ENCODE results near the gene CARS1. TPM values are rescaled to one million over a fixed set of nuclear protein-coding genes. Genes with fewer than 3 reads are reported as not detected.

CARS1 gene
- total and polyA plus RNA-seq, 9 of the 15 experiments (the other 6 are each of a cell fraction or from before 2014, with no cell fraction given): 14.4 to 106 (median 73.6) TPM

GRCh38 chr11:3091846-3092602 lies 34.8 kb upstream of the CARS1 start:
- no peak overlapping the region for H3K9ac ChIP-seq (ENCODE audit: insufficient read depth in 1 of 2, low read depth in 2 of 2, low read length in 2 of 2)
- WGBS (ENCODE audit: insufficient coverage, low coverage, missing lambda C conversion rate): 7% methylated on average over 19 of the region's 27 CpGs
- H4K20me1 ChIP-seq (replicated peaks; ENCODE audit: control insufficient read depth, insufficient read depth, low read length): peaks cover 10% of the 10 kb centered on the region; the same call in 1 of the 2 replicates
- CTCF ChIA-PET (ENCODE audit: low intra/inter-chr PET ratio): interaction anchor here (0.8 to 4.1 kb wide), 6 partner anchors 54 to 559 kb away, joined by 3 to 68 read pairs (median 8); no protein-coding TSS in a partner anchor
- no peaks in the 10 kb centered on the region for H3K9me3 ChIP-seq (replicated peaks; ENCODE audit: control insufficient read depth, insufficient read depth, low read depth, low read length)
- no peak overlapping the region for H2AFZ ChIP-seq (ENCODE audit: low read depth, low read length)
- POLR2A ChIA-PET: interaction anchor here (0.6 to 2.0 kb wide), 4 partner anchors 15 to 54 kb away, joined by 3 to 10 read pairs (median 3); no protein-coding TSS in a partner anchor
- peak; percentile 95 for FAIRE-seq
- intact Hi-C loops (cut with micrococcal nuclease): loop anchor here (1.0 to 10.0 kb wide), 2 partner anchors 55 to 197 kb away; no protein-coding TSS in a partner anchor
- H3K4me2 ChIP-seq (ENCODE audit: insufficient read depth, low read length): peak overlapping the region; percentile 18; the same call in 1 of the 2 replicates
- H3K36me3 ChIP-seq (ENCODE audit: control insufficient read depth, insufficient read depth, low read length): no peaks in the 10 kb centered on the region
- ATAC-seq: peak; percentile 96
- no peak overlapping the region for H3K4me3 ChIP-seq
- DNase-seq (ENCODE audit: extremely low read depth in 1 of 4, low spot score in 3 of 4): peak; percentile 84 to 95 (median 91)
- H3K27ac ChIP-seq (ENCODE audit: extremely low read depth, low read depth, low read length): no peak overlapping the region
- no peaks in the 10 kb centered on the region for H3K27me3 ChIP-seq (ENCODE audit: control insufficient read depth in 2 of 2, insufficient read depth in 2 of 2, low read length in 2 of 2)
- in situ Hi-C loops (cut with MboI): loop anchor here (5.0 kb wide), 1 partner anchor 50 kb away; no protein-coding TSS in a partner anchor
- no peaks in the 10 kb centered on the region for H3K9me1 ChIP-seq (ENCODE audit: control insufficient read depth, insufficient read depth, low read length)
- H3K79me2 ChIP-seq (ENCODE audit: control insufficient read depth, insufficient read depth, low read length): no peaks in the 10 kb centered on the region
- H3K4me1 ChIP-seq (replicated peaks in 1 of 2; ENCODE audit: control insufficient read depth in 2 of 2, insufficient read depth in 2 of 2, low read length in 2 of 2): peaks cover 0 to 50% of the 10 kb centered on the region in 2 experiments; a peak in 2 of 5 replicates
- no TSS peak for BruUV-seq (replicated peaks)
- TF ChIP-seq HMG20B (CRISPR knock-in tag; IDR thresholded peaks at IDR 0.05) (no peak), KLF13 (tag; IDR thresholded peaks at IDR 0.05; ENCODE audit: borderline replicate concordance, low read depth) (peak; percentile 92), ZNF583 (CRISPR knock-in tag; IDR thresholded peaks at IDR 0.05) (no peak), TOE1 (IDR thresholded peaks at IDR 0.05; ENCODE audit: borderline replicate concordance) (no peak), TOE1 (CRISPR knock-in tag; IDR thresholded peaks at IDR 0.05; ENCODE audit: borderline replicate concordance, low read depth) (no peak), TFE3 (CRISPR knock-in tag; IDR thresholded peaks at IDR 0.05) (no peak), RREB1 (CRISPR knock-in tag; IDR thresholded peaks at IDR 0.05) (no peak)
- TF ChIP-seq, protein P1, sequence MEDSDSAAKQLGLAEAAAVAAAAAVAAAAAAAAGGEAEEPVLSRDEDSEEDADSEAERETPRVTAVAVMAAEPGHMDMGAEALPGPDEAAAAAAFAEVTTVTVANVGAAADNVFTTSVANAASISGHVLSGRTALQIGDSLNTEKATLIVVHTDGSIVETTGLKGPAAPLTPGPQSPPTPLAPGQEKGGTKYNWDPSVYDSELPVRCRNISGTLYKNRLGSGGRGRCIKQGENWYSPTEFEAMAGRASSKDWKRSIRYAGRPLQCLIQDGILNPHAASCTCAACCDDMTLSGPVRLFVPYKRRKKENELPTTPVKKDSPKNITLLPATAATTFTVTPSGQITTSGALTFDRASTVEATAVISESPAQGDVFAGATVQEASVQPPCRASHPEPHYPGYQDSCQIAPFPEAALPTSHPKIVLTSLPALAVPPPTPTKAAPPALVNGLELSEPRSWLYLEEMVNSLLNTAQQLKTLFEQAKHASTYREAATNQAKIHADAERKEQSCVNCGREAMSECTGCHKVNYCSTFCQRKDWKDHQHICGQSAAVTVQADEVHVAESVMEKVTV (CRISPR knock-in tag; IDR thresholded peaks at IDR 0.05): peak; percentile 90
